HCT116 (cell line): ENCODE measurements around the gene NPPC. TPM values are rescaled to one million over a fixed set of nuclear protein-coding genes. Genes with fewer than 3 reads are reported as not detected.

ENCODE experiments used
- ATAC-seq: fragments of 200-7000 bp; cut with Tn5 transposase; 2 replicates; pipeline ENCODE4 v1.9.1; 2020; ENCODE audit warnings: mild to moderate bottlenecking, moderate library complexity
- BruUV-seq: library from RNA; stranded (reverse); fragments of 400-500 nt; replicated peaks from 2 replicates; lab custom pipeline; 2021; lab: Mats Ljungman, UMichigan
- CTCF ChIA-PET: fragments of 300-600 bp; sonication (Branson Sonifier 250); formaldehyde crosslinking; loops from one replicate; lab custom pipeline; 2021; ENCODE audit warnings: antibody characterized with exemption; lab: Charles Lee
- POLR2A ChIA-PET: fragments of 300-600, 350-600 bp; sonication (Branson Sonifier 250); formaldehyde crosslinking; loops from one replicate; lab custom pipeline; 2021; ENCODE audit warnings: antibody characterized with exemption; lab: Charles Lee
- RAD21 ChIA-PET, 2 experiments: fragments of 300-600 bp; sonication (Branson Sonifier 250); formaldehyde crosslinking; loops; one replicate each; lab custom pipeline; 2023; ENCODE audit warnings: low total read pairs in 2 of 2; ENCODE audit not compliant: uncharacterized antibody in 2 of 2, unreplicated experiment in 2 of 2, low non-redundant PET in 1 of 2; lab: Charles Lee
- DNase-seq: peaks from one replicate; pipeline ENCODE4 v3.0.0-alpha.2; 2010; ENCODE audit warnings: low read depth, low spot score
- H2AFZ ChIP-seq: fragments of 200-600 bp; shearing (Covaris generic), sonication (generic); 2 replicates; pipeline ENCODE4 v1.6.1; 2017; ENCODE audit warnings: low read depth, mixed run types, mixed read lengths, antibody characterized with exemption, low read length; ENCODE audit not compliant: poor library complexity, severe bottlenecking
- H3K27ac ChIP-seq: 2 replicates; pipeline ENCODE4 v1.5.1; 2012; ENCODE audit warnings: low read depth, low read length
- H3K27me3 ChIP-seq: fragments of 200-600 bp; sonication (generic); 2 replicates; pipeline ENCODE4 v1.6.1; 2016; ENCODE audit warnings: mixed run types, low read length, mixed read lengths; ENCODE audit not compliant: insufficient read depth
- H3K36me3 ChIP-seq, 2 experiments: fragments of 200-500 bp in 1 of 2; fragments of 200-600 bp in 1 of 2; sonication (Bioruptor generic) in 1 of 2; sonication (generic) in 1 of 2; 2 replicates each; pipeline versions ENCODE4 v1.5.1 to v1.6.1; 2014 to 2016; ENCODE audit warnings: low read length in 2 of 2, inconsistent platforms in 1 of 2, mixed read lengths in 1 of 2, mixed run types in 1 of 2; ENCODE audit not compliant: insufficient read depth in 2 of 2, control insufficient read depth in 1 of 2
- H3K4me1 ChIP-seq, 2 experiments: fragments of 200-600 bp in 1 of 2; sonication (generic) in 1 of 2; 2 replicates each; pipeline versions ENCODE4 v1.5.1 to v1.6.1; 2012 to 2017; ENCODE audit warnings: low read length in 2 of 2, inconsistent platforms in 1 of 2, mild to moderate bottlenecking in 1 of 2, mixed read lengths in 1 of 2, mixed run types in 1 of 2, moderate library complexity in 1 of 2; ENCODE audit not compliant: insufficient read depth in 2 of 2, control insufficient read depth in 1 of 2
- H3K4me2 ChIP-seq: fragments of 200-600 bp; sonication (generic); 2 replicates; pipeline ENCODE4 v1.6.1; 2017; ENCODE audit warnings: mixed run types, low read length, mixed read lengths
- H3K4me3 ChIP-seq, 2 experiments: fragments of 200-600 bp in 1 of 2; sonication (generic) in 1 of 2; replicated peaks in 1 of 2; 2 replicates each; pipeline ENCODE4 v1.5.1; 2011 to 2016; ENCODE audit warnings: low read length in 2 of 2, control low read depth in 1 of 2, low read depth in 1 of 2, mild to moderate bottlenecking in 1 of 2, mixed read lengths in 1 of 2, mixed run types in 1 of 2
- H3K79me2 ChIP-seq: fragments of 200-600 bp; sonication (generic); 2 replicates; pipeline ENCODE4 v1.6.1; 2017; ENCODE audit warnings: mild to moderate bottlenecking, mixed run types, low read length, moderate library complexity, mixed read lengths; ENCODE audit not compliant: insufficient read depth
- H3K9ac ChIP-seq: fragments of 200-600 bp; sonication (generic); 2 replicates; pipeline ENCODE4 v1.6.1; 2016; ENCODE audit warnings: low read length, mixed read lengths
- H3K9me2 ChIP-seq: fragments of 200-600 bp; sonication (generic), shearing (Covaris generic); 2 replicates; pipeline ENCODE4 v1.6.1; 2017; ENCODE audit warnings: mixed run types, mild to moderate bottlenecking, moderate library complexity; ENCODE audit not compliant: insufficient read depth
- H3K9me3 ChIP-seq, 2 experiments: fragments of 200-500 bp in 1 of 2; fragments of 200-600 bp in 1 of 2; sonication (Bioruptor generic) in 1 of 2; sonication (generic) in 1 of 2; 2 replicates each; pipeline ENCODE4 v1.6.1; 2014 to 2017; ENCODE audit warnings: low read length in 2 of 2, mixed read lengths in 2 of 2, inconsistent platforms in 1 of 2, low read depth in 1 of 2, mild to moderate bottlenecking in 1 of 2, mixed run types in 1 of 2, moderate library complexity in 1 of 2; ENCODE audit not compliant: control insufficient read depth in 1 of 2, insufficient read depth in 1 of 2
- H4K20me1 ChIP-seq: fragments of 200-600 bp; sonication (generic), shearing (Covaris generic); 2 replicates; pipeline ENCODE4 v1.6.1; 2017; ENCODE audit warnings: mixed run types, mild to moderate bottlenecking, moderate library complexity; ENCODE audit not compliant: insufficient read depth
- ATF3 ChIP-seq: IDR thresholded peaks from 2 replicates; pipeline ENCODE4 v1.6.1; 2012
- CBX3 ChIP-seq: IDR thresholded peaks from 2 replicates; pipeline ENCODE4 v1.6.1; 2012; ENCODE audit warnings: low read depth
- CEBPB ChIP-seq: IDR thresholded peaks from 2 replicates; pipeline ENCODE4 v1.6.1; 2012; ENCODE audit warnings: low read depth
- CTCF ChIP-seq, 3 experiments: fragments of 200-600 bp in 1 of 3; sonication (generic) in 1 of 3; IDR thresholded peaks in 2 of 3; conservative IDR thresholded peaks in 1 of 3; 2 replicates each; pipeline ENCODE4 v1.5.1; 2012 to 2017; ENCODE audit warnings: low read depth in 2 of 3, low read length in 2 of 3, antibody characterized with exemption in 1 of 3, borderline replicate concordance in 1 of 3, control low read depth in 1 of 3, mild to moderate bottlenecking in 1 of 3, mixed read lengths in 1 of 3, mixed run types in 1 of 3, moderate library complexity in 1 of 3; ENCODE audit not compliant: insufficient read depth in 1 of 3
- EGR1 ChIP-seq: IDR thresholded peaks from 2 replicates; pipeline ENCODE4 v1.6.1; 2012; ENCODE audit warnings: low read depth
- ELF1 ChIP-seq: IDR thresholded peaks from 2 replicates; pipeline ENCODE4 v1.6.1; 2012; ENCODE audit warnings: low read depth, borderline replicate concordance
- MAX ChIP-seq: IDR thresholded peaks from 2 replicates; pipeline ENCODE4 v1.6.1; 2012
- POLR2A ChIP-seq: IDR thresholded peaks from 2 replicates; pipeline ENCODE4 v1.7.0; 2011; ENCODE audit warnings: borderline replicate concordance; ENCODE audit not compliant: insufficient read depth, insufficient read length; ENCODE audit errors: extremely low read depth
- POLR2AphosphoS5 ChIP-seq: IDR thresholded peaks from 2 replicates; pipeline ENCODE4 v1.6.1; 2011; ENCODE audit warnings: mild to moderate bottlenecking, low read depth, low read length, moderate library complexity
- RAD21 ChIP-seq: IDR thresholded peaks from 2 replicates; pipeline ENCODE4 v1.6.1; 2012; ENCODE audit warnings: low read depth, mild to moderate bottlenecking
- REST ChIP-seq: IDR thresholded peaks from 2 replicates; pipeline ENCODE4 v1.6.1; 2012; ENCODE audit warnings: low read depth
- SIN3A ChIP-seq: IDR thresholded peaks from 2 replicates; pipeline ENCODE4 v1.6.1; 2012; ENCODE audit warnings: low read depth
- SP1 ChIP-seq: IDR thresholded peaks from 2 replicates; pipeline ENCODE4 v1.6.1; 2012; ENCODE audit warnings: low read depth
- YY1 ChIP-seq: IDR thresholded peaks from 2 replicates; pipeline ENCODE4 v1.6.1; 2011; ENCODE audit warnings: low read length, low read depth, moderate library complexity, mild to moderate bottlenecking; ENCODE audit not compliant: insufficient replicate concordance; ENCODE audit errors: extremely low read depth
- ZBTB33 ChIP-seq: IDR thresholded peaks from 2 replicates; pipeline ENCODE4 v1.6.1; 2011; ENCODE audit warnings: mild to moderate bottlenecking, low read length, moderate library complexity; ENCODE audit not compliant: insufficient replicate concordance; ENCODE audit errors: extremely low read depth
- ZFX ChIP-seq: fragments of 450-650 bp; IDR thresholded peaks from 2 replicates; pipeline ENCODE4 v1.6.1; 2017
- intact Hi-C: fragments of 100-400 bp; cut with micrococcal nuclease; formaldehyde crosslinking; loops from 2 replicates; pipeline ENCODE4 v1.10.0; 2022
- total RNA-seq: library from RNA; stranded (reverse); gene quantifications from one replicate; pipeline ENCODE4 v1.2.1, GENCODE V29; 2021; ENCODE audit not compliant: unreplicated experiment

The NPPC gene
- total RNA-seq, 1 experiment from 2014 or later: 0.52 TPM

- ChIA-PET RAD21 (no interaction called here), POLR2A (no interaction called here), CTCF (no interaction called here)
- Histone ChIP-seq H2AFZ (no peak overlapping the region), H3K4me1 (no peaks in the 10 kb centered on the region), H3K9me2 (no peaks in the 10 kb centered on the region), H3K9ac (no peak overlapping the region), H3K9me3 (no peaks in the 10 kb centered on the region), H3K36me3 (no peaks in the 10 kb centered on the region), H3K4me3 (no peak overlapping the region), H3K27me3 (no peaks in the 10 kb centered on the region), H3K79me2 (no peaks in the 10 kb centered on the region), H4K20me1 (no peaks in the 10 kb centered on the region), H3K4me2 (no peak overlapping the region), H3K27ac (no peak overlapping the region)
- intact Hi-C loops: no loop called here
- no TSS peak for BruUV-seq
- ATAC-seq (no peak), DNase-seq (no peak)
- TF ChIP-seq ZBTB33 (no peak), SIN3A (no peak), EGR1 (no peak), YY1 (no peak), MAX (no peak), ELF1 (no peak), ATF3 (no peak), CEBPB (no peak), POLR2A (no peak), REST (no peak), CTCF (IDR thresholded peaks at IDR 0.05 in 2 of 3, conservative IDR thresholded peaks at IDR 0.05 in 1 of 3; ENCODE audit: borderline replicate concordance in 1 of 3, insufficient read depth in 1 of 3, low read depth in 2 of 3, low read length in 2 of 3) (no peak), ZFX (no peak), POLR2AphosphoS5 (no peak), SP1 (no peak), RAD21 (no peak), CBX3 (no peak)
These were observed 7.1 kb upstream of the NPPC start for GRCh38 chr2:231932985-231933915.
